Gastroesophageal sphincter (tissue), 3 donors: ENCODE results near the gene NEDD4.

Experiments used
- CTCF ChIP-seq, 4 experiments: fragments of 200-600 bp in 2 of 4; fragments of 450-650 bp in 2 of 4; sonication (generic) in 1 of 4; IDR thresholded peaks; one replicate each; pipeline ENCODE4 v1.5.1; 2017 to 2019; ENCODE audit warnings: antibody characterized with exemption in 4 of 4, mild to moderate bottlenecking in 2 of 4, moderate library complexity in 2 of 4
- EP300 ChIP-seq: sonication (generic); formaldehyde crosslinking; IDR thresholded peaks from one replicate; pipeline ENCODE4 v1.6.1; 2017; ENCODE audit warnings: antibody characterized with exemption, mild to moderate bottlenecking
- POLR2A ChIP-seq, 2 donors: fragments of 450-650 bp; IDR thresholded peaks; one replicate each; pipeline ENCODE4 v1.6.1; 2017; ENCODE audit warnings: antibody characterized with exemption in 2 of 2, mild to moderate bottlenecking in 2 of 2, moderate library complexity in 1 of 2
- POLR2AphosphoS5 ChIP-seq: sonication (generic); formaldehyde crosslinking; IDR thresholded peaks from one replicate; pipeline ENCODE4 v1.6.1; 2017; ENCODE audit warnings: antibody characterized with exemption

GRCh38 chr15:55894399-55894965 lies 98.9 kb downstream of the NEDD4 start:
- no peak for TF ChIP-seq POLR2A (IDR thresholded peaks at IDR 0.05)
- TF ChIP-seq CTCF (IDR thresholded peaks at IDR 0.05): no peak
- no peak for TF ChIP-seq EP300
- TF ChIP-seq POLR2AphosphoS5: no peak
